ENCODE data around the gene ZCCHC18. TPM values are rescaled to one million over a fixed set of nuclear protein-coding genes. Genes with fewer than 3 reads are reported as not detected.

ZCCHC18 gene
- total RNA-seq, 1 experiment from 2014 or later, result not detected

DNA sequence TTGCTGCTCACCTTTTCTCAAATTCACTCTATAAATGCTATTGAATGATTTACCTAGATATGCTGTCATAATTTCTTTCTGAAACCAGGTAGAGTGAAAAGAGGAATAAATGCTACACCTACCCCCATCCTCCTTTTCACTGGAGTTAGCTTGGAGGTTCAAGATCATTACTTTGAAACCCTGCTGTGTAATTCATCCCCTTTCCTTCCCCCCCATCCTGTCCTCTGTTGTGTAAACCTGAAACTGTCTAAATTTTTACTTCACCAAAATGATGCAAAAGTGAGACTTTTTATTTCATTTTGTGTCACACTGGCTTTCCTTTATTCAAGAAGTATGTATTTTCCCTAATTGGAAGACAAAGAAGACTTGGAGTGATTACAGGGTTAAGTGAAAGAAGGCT lies 5.4 kb downstream of the ZCCHC18 start:
- Histone ChIP-seq H3K27ac (ENCODE audit: low read depth, low read length) (no peak overlapping the region), H3K9ac (ENCODE audit: low read length) (no peak overlapping the region), H3K4me3 (replicated peaks in 1 of 2; ENCODE audit: low read depth in 1 of 2, low read length in 2 of 2) (no peak overlapping the region), H3K27me3 (ENCODE audit: insufficient read depth, low read length) (no peaks in the 10 kb centered on the region), H4K20me1 (ENCODE audit: insufficient read depth) (no peaks in the 10 kb centered on the region), H3K79me2 (ENCODE audit: insufficient read depth, low read length) (no peaks in the 10 kb centered on the region), H3K36me3 (ENCODE audit: control insufficient read depth in 1 of 2, insufficient read depth in 2 of 2, low read length in 2 of 2) (no peaks in the 10 kb centered on the region), H3K9me3 (ENCODE audit: control insufficient read depth in 1 of 2, insufficient read depth in 1 of 2, low read depth in 1 of 2, low read length in 2 of 2) (no peaks in the 10 kb centered on the region), H3K9me2 (ENCODE audit: insufficient read depth) (no peaks in the 10 kb centered on the region), H3K4me2 (ENCODE audit: low read length) (no peak overlapping the region), H3K4me1 (ENCODE audit: control insufficient read depth in 1 of 2, insufficient read depth in 2 of 2, low read length in 2 of 2) (no peaks in the 10 kb centered on the region), H2AFZ (ENCODE audit: low read depth, low read length, poor library complexity, severe bottlenecking) (no peak overlapping the region)
- ChIA-PET POLR2A (no interaction called here), CTCF (no interaction called here), RAD21 (ENCODE audit: low non-redundant PET in 1 of 2, low total read pairs in 2 of 2, uncharacterized antibody in 2 of 2, unreplicated experiment in 2 of 2) (no interaction called here)
- TF ChIP-seq SRF (IDR thresholded peaks at IDR 0.05; ENCODE audit: low read depth) (no peak), FOSL1 (IDR thresholded peaks at IDR 0.05; ENCODE audit: low read depth) (no peak), ZNF274 (IDR thresholded peaks at IDR 0.05; ENCODE audit: low read depth, low read length) (no peak), EGR1 (IDR thresholded peaks at IDR 0.05; ENCODE audit: low read depth) (no peak), CEBPB (IDR thresholded peaks at IDR 0.05; ENCODE audit: low read depth) (no peak), CBX3 (IDR thresholded peaks at IDR 0.05; ENCODE audit: low read depth) (no peak), EZH2 (IDR thresholded peaks at IDR 0.05) (no peak), ATF3 (IDR thresholded peaks at IDR 0.05) (no peak), ELF1 (IDR thresholded peaks at IDR 0.05; ENCODE audit: borderline replicate concordance, low read depth) (no peak), EZH2phosphoT487 (IDR thresholded peaks at IDR 0.05; ENCODE audit: borderline replicate concordance) (no peak), JUND (IDR thresholded peaks at IDR 0.05) (no peak), RAD21 (IDR thresholded peaks at IDR 0.05; ENCODE audit: low read depth) (no peak), TCF7L2 (IDR thresholded peaks at IDR 0.05; ENCODE audit: borderline replicate concordance, extremely low read depth, insufficient read depth, insufficient read length) (no peak), POLR2A (IDR thresholded peaks at IDR 0.05; ENCODE audit: borderline replicate concordance, extremely low read depth, insufficient read depth, insufficient read length) (no peak), YY1 (IDR thresholded peaks at IDR 0.05; ENCODE audit: extremely low read depth, insufficient replicate concordance, low read depth, low read length) (no peak), ZFX (IDR thresholded peaks at IDR 0.05) (no peak), POLR2AphosphoS5 (IDR thresholded peaks at IDR 0.05; ENCODE audit: low read depth, low read length) (no peak), SP1 (IDR thresholded peaks at IDR 0.05; ENCODE audit: low read depth) (no peak)
- TF ChIP-seq, protein P1, sequence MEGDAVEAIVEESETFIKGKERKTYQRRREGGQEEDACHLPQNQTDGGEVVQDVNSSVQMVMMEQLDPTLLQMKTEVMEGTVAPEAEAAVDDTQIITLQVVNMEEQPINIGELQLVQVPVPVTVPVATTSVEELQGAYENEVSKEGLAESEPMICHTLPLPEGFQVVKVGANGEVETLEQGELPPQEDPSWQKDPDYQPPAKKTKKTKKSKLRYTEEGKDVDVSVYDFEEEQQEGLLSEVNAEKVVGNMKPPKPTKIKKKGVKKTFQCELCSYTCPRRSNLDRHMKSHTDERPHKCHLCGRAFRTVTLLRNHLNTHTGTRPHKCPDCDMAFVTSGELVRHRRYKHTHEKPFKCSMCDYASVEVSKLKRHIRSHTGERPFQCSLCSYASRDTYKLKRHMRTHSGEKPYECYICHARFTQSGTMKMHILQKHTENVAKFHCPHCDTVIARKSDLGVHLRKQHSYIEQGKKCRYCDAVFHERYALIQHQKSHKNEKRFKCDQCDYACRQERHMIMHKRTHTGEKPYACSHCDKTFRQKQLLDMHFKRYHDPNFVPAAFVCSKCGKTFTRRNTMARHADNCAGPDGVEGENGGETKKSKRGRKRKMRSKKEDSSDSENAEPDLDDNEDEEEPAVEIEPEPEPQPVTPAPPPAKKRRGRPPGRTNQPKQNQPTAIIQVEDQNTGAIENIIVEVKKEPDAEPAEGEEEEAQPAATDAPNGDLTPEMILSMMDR (IDR thresholded peaks at IDR 0.05 in 2 of 3, conservative IDR thresholded peaks at IDR 0.05 in 1 of 3; ENCODE audit: borderline replicate concordance in 1 of 3, insufficient read depth in 1 of 3, low read depth in 2 of 3, low read length in 2 of 3), result no peak
- TF ChIP-seq, protein P2, sequence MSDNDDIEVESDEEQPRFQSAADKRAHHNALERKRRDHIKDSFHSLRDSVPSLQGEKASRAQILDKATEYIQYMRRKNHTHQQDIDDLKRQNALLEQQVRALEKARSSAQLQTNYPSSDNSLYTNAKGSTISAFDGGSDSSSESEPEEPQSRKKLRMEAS (IDR thresholded peaks at IDR 0.05), result no peak
- no TSS peak for BruUV-seq (replicated peaks)
- no peak for DNase-seq (ENCODE audit: low read depth, low spot score)
- intact Hi-C loops (cut with micrococcal nuclease), result no loop called here
- ATAC-seq, result no peak
